NCI-H1694 (cell line): ENCODE results near the gene MYH7.

ENCODE experiments used
- DNase-seq: peaks from one replicate; lab custom pipeline; 2025; lab: John Stamatoyannopoulos, UW

Gene MYH7

DNA sequence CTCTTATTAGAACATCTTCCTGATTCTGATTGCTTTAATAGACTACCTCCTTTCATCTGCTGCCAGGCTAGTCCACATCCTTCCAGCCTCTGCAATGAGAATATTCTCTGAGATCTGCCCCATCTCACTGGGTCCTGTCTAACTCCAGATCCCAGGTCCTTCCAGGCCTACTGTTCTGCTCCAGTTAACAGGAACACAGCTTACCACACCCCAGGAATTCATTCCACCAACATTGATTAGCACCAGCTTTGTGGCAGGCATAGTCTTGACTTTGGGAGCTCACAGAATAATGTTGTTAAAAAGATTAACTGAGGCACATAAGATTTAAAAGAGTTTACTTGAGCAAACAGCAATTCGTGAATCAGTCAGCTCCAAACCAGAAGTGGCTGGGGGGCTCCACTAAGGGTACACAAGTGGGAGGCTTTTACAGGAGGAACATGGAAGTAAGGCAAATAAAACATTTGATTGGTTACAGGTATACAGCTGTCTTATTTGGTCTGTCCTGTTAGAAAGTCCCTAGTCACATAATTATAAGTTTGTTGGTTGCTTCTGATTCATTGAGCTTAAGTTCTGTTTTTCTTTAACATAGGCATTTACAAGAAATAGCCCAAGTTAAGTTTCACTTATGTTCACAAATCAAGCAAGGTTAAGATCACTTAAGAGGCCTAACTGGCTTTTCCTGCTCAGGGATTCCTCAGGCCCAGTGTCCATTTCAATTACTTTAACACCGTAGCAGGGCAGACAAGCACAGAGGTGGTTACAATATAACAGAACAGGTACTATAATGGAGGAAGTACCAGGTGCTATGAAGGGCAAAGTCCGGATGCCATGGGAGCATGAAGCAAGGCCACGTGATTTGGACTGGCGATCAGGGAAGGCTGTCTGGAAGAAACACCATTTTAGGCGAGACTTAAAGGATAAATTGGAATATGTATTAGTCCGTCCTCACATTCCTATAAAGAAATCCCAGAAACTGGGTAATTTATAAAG, 12.2 kb upstream of the MYH7 start:
- no peak for DNase-seq

DNA sequence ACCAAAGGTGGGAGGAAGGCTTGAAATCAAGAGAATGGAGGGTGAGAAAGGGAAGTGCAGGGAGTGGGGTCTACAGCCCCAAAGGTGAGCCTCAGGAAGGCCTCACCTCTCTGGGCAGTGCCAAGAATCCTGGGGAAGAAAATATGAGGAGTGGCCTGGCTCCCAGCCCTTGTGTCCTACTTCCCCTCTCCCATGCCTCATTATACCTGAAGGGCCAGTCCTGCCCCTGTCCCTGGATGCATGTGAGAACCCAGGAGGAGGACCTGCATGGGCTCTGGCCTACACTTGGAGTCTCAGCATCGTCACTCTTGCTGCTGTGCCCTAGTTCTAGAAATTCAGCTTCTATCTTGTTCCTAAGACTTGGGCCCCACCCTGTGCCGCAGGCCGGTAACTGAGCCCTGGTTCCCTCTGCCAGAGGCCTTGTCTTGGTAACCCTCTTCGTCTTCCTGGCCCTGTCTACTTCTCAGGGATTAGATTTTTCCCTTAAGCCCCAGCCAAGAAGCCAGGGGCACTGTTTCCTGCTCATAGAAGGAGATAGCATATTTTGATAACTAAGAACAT, 10.9 kb upstream of the MYH7 start:
- no peak for DNase-seq

DNA sequence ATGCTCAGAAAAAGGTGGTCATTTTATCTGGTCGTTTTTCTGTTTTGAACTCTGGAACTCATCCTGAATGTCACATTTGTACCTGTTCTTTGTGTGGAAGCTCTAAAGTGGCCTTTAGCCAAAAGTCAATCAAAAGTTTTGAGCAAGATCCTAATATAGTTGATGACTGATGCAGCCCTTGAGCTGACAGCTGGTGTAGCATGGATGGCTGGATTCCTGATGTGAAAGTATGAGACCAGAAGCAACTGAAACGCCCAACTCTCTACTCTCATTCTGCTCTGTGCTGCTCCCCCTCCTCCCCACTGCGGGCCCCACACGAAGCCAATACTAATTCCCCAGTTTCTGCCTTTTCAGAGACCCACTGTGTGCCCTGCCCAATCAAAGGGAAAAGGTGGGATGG, 10.3 kb upstream of the MYH7 start:
- peak; percentile 74 for DNase-seq

DNA sequence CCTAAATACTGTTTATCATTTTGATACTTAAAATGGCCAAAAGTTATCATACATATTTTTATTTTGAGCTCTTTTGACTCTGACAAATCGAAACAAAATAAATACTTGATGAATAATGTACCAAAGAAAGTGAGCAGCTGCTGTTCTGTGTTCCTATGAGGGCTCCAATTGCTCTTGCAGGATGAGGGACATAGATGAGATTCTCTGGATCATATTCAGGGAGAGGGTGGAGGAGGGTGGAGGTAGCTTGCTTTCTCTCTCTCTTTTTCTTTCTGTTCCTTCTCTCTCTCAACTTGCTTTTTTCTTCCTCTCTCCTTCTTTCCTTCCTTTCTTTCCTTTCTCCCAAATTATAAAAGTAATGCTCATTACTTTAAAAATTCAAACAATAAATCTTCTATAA, 8.9 kb upstream of the MYH7 start:
- no peak for DNase-seq

DNA sequence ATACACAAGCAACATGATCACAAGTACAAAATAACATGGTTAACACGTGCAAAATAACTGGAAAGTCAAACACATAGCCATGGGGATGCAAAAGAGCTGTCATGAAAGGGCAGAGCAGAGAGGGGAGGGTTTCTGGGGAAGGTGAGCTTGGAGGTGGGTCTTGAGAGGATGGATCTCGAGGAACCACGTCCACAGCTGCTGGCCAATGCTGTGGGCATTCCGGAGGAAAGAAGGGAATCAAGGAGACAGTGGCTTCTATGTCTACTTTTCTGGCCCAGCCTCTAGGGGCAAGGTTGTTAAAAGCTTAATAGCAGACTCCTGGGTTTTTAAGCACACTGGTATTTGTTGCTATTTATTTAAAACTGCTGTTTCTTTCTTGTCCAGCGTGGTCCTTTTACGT, 8.4 kb upstream of the MYH7 start:
- DNase-seq: no peak

DNA sequence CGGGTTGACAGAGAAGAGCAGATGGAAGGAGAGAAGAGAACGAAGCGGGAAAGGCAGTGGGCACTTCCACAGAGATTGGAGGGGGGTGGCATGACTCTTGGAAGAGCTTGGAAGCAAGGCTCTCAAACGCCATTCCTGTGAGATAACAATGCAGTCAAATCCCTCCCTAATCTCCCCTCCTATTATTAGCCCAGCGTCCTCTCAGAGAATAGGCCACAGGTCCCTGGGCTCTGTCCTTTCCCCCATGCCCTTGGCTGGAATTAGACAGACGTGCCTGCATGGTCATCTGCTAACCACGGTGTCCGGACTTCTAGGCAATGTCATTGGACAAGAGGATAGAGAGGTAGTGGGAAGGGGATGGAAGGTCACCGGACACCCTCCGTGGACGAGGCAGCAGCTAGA, 8.0 kb upstream of the MYH7 start:
- no peak for DNase-seq

DNA sequence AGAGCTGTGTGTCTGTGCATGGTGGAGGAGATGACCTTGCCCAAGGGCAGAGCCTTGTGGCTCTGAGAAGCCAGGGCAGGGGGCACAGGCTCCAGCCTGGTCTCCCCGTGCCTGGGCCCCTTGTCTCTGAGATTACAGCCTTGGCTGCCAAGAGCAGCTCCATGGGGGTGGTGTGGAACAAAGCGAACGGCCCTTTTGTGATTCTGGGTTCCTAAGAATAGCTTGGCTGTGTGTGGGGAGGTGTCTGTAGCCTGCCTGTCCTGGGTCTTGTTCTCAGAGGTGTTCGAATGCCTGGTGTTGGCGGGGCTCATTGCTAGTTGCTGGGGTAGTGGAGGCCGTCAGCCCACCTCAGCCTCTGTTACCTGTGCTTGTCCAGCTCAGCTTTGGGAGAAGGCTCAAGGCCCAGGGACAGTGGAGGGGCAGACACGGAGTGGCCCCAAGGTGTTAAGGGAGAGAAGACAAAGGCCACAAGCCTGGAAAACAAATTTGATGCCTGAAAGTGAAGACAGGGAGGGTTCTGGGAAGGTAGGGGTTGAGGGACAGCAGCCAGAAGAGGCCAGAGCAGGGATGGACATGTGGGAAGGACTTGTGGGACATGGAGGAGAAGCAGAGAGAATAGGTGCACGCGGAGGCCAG, 7.4 kb upstream of the MYH7 start:
- no peak for DNase-seq

DNA sequence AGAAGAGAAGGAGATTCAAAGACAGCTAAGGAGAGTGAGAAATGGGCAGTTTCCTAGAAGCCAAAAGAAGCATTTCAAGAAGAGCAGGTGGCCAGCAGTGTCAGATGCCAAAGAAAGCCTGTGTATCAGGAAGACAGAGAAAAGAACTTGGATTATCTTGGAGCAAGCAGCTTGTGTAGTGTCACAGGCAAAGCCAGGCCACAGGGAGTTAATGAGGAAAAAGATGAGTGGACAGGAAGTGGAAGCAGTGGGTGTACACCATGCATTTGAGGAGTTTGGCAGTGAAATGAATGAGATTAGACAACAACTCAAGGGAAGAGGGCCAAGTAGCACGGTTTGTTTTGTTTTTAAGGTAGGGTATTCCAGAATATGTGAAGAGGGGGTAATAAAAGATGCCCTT, 5.6 kb upstream of the MYH7 start:
- no peak for DNase-seq

DNA sequence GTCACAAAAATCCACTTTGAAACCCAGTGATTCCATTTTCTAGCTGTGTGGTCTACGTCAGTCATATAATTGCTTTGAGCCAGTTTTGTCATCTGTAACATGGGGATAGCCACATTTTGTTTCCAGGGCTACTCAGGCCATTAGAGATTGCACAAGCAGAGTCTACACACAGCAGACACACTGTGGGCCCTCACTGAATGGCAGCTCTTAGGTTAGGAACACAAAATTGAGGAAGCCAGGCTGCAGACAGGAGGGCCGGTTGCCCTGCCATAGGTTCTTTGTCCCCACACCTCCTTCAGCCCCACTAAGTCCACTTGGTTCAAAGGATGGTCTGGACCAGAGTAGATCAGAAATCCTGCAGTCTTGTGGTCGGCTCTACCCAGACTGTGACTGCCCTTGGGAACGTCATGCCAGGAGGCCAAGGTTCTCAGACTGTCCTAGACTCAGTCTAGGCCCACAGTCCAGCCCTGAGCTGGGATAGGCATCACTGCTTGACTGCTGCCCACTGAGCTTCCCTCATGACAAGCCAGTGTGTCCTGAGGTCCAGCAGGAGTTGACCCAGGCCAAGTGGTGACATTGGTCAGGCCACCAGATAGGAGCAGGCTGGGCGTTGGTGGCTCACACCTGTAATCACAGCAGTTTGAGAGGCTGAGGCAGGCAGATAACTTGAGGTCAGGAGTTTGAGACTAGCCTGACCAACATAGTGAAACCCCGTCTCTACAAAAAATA, 3.8 kb upstream of the MYH7 start:
- no peak for DNase-seq

DNA sequence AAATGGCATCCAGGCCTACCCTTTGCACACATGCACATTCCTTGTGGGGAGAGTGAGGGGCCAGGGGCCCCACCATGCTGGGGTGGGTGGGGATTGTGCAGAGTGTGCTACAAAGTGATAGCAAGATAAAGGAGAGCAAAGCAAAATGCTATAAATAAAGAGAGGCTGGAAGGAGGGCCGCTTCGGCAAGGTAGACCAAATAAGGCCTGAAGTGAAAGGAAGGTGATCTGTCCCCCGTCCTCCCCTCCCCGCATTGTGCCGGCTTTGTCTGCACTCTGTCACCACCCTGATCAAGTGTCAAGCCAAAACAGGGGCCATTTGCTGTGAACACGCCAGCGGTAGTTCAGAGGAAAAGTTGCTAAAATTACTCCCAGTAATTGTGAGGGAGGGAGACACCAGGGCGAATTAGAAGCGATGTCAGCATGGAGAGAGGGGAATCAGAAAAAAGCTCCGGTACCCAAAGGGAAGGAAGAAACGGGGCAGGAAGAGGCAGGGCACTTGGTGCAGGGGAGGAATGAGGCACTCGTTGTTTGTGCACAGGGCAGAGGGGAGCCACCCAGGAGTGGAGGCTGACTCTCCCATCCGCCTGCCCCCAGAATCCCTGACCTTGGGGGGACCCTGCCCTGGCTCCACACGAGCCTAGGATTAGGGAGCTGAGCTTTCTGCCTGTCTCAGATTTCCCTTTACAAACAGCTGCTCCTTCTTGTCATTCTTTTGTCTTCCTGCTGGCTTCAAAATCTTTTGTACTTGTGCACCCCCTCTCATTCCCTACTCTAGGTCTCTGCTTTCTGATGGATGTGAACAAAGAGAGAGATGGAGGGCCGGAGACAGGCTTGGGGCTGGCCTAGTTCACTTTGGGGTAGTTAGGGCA, 2.9 kb upstream of the MYH7 start:
- DNase-seq: no peak

DNA sequence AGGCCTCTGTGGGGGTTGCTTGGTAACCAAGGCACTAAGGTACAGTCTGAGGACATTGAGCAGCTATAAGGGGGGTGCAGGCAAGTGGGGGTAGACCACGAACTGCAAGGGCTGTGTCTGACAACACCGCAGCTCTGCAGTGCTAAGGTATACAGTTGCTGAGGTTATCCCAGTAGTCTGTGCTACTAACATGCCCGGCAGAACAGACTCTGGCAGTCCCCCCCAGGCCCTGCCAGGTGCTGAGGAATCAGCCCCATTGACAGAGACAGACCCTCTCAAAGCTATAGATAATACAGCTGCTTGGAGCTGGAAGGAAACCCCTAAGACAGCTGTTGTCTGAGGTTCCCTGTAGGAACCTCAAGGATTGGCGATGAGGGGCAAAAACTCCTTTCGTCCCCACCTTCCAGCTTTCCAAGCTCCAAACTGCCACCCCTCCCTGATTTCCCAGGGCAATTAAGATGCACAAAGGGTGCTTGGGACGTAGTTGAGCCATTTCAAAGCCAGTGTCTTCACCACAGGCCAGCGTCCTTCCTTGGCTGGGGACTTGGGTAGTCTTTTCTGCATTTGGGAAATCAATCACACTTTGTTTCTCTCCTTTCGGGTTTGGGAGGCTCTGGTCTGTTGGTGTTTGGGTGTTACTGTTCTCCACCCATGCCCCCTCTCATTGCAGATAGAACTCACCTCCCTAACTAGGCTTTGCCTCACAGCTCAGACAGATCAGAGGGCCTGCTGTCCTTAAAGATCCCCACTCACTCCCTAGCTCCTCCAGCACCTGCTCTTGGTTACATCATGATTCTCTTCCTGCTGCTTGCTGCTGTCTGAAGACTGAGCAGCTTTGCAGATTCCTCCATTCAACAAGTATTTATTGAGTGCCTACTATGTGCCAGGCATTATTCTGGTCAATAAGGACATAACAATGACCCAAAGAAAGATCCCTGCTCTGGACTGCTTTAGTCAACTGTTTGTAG, 2.0 kb upstream of the MYH7 start:
- no peak for DNase-seq

DNA sequence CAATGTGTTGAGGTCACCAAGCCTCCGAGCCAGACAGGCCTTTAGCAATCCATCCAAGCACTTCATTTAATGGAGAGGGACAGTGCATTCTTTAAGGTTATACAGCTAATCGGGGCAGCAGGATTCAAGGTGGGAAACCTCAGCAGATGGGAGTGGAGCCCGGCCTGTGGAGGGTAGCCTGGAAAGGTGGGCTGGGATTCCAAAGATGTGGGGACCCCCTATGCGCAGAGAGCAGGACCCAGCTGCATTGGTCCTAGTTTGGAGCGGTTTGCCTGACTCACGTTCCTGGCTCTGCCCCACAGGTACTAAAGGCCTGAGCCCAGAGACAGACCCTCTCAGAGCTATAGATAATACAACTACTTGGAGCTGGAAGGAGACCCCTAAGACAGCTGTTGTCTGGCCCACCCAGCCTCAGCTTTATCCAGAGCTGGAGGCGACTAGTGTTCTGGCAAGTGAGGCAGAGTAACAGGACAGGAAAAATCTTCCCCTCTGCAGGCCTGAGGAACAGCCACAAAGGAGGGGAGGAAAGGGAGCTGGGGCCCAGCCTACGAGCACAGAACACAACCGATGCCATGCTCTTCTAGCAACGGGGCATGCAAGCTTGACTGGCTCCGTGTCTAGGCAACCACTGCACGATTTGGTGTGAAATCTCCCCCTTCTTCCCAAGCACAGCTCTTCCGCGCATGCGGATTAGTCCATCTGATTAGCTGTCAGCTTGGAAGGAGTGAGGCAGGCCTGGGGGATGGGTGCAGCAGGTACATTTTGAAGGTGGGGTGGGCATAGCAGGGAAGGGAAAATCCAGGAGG, 1.1 kb upstream of the MYH7 start:
- DNase-seq: peak; percentile 9

DNA sequence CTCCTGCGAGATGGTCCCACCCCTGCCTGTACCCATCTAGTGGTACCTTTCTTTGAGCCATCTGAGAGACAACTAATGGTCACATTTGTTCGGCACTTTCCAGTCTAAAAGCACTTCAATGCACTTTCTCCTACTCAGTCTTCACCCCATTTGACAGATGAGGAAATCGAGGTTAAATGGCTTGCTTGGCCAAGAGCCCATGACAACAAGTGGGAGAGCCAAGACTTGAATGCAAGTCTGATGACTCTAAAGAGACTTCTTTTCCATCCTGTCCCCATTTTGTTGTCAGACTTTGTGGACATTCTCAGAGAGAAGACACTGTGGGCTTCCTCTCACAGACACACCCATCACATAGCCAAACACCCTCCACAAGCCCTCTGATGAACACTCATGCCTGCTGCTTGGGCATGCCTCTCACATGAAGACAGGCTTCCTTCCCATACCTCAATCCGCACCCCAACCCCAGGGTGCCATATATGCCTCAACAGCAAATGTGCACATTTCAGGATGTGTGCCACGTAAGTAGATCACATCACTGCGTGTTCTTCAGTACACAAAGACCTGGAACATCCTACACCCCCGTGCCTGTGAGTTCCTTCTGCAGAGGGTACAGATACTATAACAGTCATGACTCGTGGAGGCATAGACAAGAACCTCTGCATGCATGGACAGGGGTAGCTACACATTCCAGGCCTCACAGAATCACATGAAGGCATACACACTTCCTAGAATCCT, 805 bp downstream of the MYH7 start:
- no peak for DNase-seq

DNA sequence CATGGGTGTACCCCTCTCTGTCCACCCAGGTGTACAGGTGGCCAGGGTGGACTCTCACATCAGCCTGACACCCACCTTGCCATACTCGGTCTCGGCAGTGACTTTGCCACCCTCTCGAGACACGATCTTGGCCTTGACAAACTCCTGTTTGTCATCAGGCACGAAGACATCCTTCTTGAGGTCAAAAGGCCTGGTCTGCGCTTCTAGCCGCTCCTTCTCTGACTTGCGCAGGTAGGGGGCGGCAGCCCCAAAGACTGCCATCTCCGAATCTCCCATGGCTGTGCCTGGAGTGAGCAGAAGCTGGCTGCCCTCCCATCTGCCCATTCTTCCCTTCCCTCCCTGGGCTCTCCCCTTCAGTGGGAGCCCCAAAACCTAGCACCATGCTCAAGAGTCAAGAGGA, 2.0 kb downstream of the MYH7 start:
- no peak for DNase-seq

DNA sequence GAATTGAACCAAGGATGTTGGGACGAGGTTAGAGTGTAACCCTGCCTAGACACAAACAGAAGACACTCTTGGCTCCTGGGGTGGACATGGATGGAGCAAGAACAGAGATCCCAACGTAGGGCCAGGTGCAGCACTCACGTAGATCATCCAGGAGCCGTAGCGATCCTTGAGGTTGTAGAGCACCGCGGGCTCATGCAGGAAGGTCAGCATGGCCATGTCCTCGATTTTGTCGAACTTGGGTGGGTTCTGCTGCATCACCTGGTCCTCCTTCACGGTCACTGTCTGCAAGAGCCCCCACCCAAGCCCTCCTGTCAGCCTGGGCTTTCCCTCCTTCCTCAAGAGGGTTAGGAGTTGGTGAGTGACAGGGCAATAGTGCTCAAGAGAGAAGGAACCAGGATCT, 2.5 kb downstream of the MYH7 start:
- no peak for DNase-seq

DNA sequence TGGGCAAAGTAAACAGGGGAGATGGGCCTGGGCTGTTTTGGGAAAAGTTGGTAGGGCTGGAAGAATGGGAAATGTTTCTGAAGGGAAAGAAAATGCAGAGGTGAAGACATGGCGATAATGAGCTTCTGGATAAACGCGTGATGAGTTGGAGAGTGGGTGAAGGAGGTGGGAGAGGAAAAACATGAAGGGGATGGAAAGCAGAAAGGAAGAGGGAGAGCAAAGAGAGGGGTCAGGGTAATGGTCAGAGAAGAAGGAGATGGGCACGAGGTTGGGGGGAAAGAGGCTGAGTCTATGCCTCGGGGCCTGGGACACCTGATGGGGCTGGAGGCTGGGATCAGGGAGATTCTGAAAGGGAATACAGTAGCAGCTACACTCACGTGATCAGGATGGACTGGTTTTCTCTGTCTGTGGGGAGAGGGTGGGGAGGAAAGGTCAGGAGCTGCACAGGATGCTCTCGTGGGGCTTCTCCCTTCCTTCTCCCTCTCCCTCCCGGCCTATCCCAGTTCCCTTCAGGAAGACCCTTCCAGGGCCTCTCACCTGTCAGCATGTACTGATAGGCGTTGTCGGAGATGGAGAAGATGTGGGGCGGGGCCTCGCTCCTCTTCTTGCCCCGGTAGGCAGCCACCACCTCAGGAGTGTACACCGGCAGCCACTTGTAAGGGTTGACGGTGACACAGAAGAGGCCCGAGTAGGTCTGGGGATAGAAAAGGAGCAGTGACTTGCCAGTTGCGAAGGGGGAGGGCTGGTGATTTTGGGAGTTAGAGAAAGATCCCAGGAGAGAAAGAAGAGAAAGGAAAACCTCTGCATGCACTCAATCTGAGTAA, 3.1 kb downstream of the MYH7 start:
- DNase-seq: no peak

DNA sequence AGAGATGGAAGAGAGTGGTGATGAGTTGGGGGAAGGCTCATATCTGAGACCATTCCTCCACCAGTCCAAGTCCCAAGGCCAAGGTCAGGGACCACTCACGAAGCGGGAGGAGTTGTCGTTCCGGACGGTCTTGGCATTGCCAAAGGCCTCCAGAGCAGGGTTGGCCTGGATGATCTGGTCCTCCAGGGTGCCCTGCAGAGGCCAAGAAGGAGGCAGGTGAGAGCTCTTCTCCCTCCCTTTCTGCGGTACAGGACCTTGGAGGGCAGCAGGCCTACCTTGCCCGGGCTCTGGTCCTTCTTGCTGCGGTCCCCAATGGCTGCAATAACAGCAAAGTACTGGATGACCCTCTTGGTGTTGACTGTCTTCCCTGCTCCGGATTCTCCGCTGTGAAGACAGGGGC, 4.0 kb downstream of the MYH7 start:
- no peak for DNase-seq

DNA sequence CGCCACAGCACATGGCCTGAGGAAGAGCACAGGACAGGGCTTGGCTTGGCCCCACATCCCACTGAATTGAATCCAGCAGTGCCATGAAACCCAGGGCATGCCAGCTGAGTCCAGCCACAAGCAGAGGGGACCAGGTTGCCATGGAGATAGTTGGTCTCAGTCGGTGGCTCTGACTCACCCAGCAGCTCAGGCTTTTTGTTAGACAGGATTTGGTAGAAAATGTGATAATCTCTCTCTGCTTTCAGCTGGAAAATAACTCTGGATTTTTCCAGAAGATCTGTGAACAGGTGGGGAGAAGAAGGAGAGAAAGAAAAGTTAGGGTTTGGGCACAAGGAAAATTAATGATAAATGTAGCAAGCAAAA, 4.8 kb downstream of the MYH7 start:
- DNase-seq: no peak
